ENCODE measurements around the gene KIF27.

DNA sequence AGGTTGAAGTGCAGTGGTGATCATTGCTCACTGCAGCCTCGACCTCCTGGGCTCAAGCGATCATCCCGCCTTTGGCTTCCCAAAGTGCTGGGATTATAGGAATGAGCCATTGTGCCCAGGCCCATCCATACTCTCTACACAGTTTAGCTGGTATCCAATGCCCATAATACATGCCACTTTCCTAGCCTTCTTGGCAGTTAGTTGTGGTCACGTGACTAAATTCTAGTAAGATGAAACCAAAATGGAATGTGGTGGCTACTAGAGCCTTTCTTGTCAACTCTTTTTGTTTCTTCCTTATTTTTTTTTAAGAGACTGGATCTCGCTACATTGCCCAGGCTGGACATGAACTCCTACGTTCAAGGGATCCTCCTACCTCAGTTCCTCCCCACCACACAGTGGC is 15.3 kb upstream of the KIF27 start:
- TF ChIP-seq, protein P1, sequence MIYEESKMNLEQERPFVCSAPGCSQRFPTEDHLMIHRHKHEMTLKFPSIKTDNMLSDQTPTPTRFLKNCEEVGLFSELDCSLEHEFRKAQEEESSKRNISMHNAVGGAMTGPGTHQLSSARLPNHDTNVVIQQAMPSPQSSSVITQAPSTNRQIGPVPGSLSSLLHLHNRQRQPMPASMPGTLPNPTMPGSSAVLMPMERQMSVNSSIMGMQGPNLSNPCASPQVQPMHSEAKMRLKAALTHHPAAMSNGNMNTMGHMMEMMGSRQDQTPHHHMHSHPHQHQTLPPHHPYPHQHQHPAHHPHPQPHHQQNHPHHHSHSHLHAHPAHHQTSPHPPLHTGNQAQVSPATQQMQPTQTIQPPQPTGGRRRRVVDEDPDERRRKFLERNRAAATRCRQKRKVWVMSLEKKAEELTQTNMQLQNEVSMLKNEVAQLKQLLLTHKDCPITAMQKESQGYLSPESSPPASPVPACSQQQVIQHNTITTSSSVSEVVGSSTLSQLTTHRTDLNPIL (CRISPR knock-in tag; IDR thresholded peaks at IDR 0.05; ENCODE audit: low read depth), result no peak
- TF ChIP-seq ZFP3 (CRISPR knock-in tag; IDR thresholded peaks at IDR 0.05), result no peak
- no peak for TF ChIP-seq BACH2 (CRISPR knock-in tag; IDR thresholded peaks at IDR 0.05; ENCODE audit: borderline replicate concordance)
- TF ChIP-seq, protein P2, sequence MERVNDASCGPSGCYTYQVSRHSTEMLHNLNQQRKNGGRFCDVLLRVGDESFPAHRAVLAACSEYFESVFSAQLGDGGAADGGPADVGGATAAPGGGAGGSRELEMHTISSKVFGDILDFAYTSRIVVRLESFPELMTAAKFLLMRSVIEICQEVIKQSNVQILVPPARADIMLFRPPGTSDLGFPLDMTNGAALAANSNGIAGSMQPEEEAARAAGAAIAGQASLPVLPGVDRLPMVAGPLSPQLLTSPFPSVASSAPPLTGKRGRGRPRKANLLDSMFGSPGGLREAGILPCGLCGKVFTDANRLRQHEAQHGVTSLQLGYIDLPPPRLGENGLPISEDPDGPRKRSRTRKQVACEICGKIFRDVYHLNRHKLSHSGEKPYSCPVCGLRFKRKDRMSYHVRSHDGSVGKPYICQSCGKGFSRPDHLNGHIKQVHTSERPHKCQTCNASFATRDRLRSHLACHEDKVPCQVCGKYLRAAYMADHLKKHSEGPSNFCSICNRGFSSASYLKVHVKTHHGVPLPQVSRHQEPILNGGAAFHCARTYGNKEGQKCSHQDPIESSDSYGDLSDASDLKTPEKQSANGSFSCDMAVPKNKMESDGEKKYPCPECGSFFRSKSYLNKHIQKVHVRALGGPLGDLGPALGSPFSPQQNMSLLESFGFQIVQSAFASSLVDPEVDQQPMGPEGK (CRISPR knock-in tag; IDR thresholded peaks at IDR 0.05; ENCODE audit: borderline replicate concordance), result no peak
- no peak for TF ChIP-seq RARB (CRISPR knock-in tag; IDR thresholded peaks at IDR 0.05)

Measured in SK-N-SH treated with all-trans-retinoic acid at 6 μM for 48 hours (cell line).